ENCODE data around the gene REN. TPM values are rescaled to one million over a fixed set of nuclear protein-coding genes. Genes with fewer than 3 reads are reported as not detected.

The REN gene
- total and polyA plus RNA-seq, 7 donors: not detected

- DNase-seq (no peak), ATAC-seq (peak in 2 of 4 donors; percentile 27 to 51)
- H3K9me3 ChIP-seq: no peaks in the 10 kb centered on the region
- H3K36me3 ChIP-seq (ENCODE audit: insufficient read depth in 1 of 2, low read depth in 1 of 2): peaks cover 0 to 12% of the 10 kb centered on the region in 2 donors
- intact Hi-C loops (cut with DNase I): no loop called here
- H3K4me3 ChIP-seq: no peak overlapping the region
- H3K27me3 ChIP-seq (ENCODE audit: insufficient read depth in 3 of 3, low read length in 2 of 3): no peaks in the 10 kb centered on the region
- H3K27ac ChIP-seq: no peak overlapping the region
- H3K4me1 ChIP-seq: peaks cover 30% of the 10 kb centered on the region
- WGBS, 3 donors: 54 to 78% (median 57%) methylated on average over 5 of the region's 5 CpGs
- TF ChIP-seq, protein P1, sequence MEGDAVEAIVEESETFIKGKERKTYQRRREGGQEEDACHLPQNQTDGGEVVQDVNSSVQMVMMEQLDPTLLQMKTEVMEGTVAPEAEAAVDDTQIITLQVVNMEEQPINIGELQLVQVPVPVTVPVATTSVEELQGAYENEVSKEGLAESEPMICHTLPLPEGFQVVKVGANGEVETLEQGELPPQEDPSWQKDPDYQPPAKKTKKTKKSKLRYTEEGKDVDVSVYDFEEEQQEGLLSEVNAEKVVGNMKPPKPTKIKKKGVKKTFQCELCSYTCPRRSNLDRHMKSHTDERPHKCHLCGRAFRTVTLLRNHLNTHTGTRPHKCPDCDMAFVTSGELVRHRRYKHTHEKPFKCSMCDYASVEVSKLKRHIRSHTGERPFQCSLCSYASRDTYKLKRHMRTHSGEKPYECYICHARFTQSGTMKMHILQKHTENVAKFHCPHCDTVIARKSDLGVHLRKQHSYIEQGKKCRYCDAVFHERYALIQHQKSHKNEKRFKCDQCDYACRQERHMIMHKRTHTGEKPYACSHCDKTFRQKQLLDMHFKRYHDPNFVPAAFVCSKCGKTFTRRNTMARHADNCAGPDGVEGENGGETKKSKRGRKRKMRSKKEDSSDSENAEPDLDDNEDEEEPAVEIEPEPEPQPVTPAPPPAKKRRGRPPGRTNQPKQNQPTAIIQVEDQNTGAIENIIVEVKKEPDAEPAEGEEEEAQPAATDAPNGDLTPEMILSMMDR (IDR thresholded peaks at IDR 0.05): no peak
Measured at GRCh38 chr1:204110894-204111633, 55.1 kb downstream of the REN start.

DNA sequence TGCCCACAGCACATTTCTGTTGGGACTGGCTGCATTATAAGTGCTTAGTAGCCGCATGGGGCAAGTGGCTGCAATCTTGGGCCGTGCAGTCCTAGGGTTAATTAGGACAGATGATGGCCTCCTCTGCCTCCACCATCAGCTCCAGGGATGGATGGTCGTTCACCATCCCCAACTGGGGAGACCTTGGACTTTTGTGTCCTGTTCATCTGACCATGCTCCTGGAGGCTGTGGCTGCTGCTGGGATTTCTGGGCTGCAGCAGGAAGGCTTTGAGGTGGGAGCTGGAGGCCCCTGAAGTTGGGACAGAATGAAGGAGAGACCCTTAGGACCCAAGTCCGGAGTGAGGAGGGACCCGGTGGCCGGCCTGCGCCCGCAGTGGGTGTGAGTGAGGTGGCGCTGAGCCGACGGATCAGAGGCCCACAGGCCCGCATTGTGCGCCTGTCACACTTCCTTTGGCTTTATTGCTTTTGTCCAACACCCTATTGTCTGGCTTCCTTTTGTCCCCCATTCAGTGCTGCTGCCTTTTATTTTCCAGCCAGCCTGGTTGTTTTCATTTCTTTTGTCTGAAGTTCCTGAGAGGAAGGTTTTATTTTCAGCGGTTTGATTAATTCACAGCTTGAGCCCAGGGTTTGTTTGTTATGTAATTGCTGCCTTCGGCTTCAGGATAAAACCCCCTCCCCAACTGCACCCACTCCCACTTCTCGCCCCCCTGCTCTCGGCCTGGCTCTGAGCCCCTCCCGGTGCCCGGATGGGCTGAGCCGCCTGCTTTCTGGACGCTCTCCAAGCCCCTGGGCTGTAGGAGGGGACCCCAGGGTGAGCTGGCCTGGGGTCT is 57.6 kb downstream of the REN start:
- DNase-seq: no peak
- TF ChIP-seq, protein P1 (IDR thresholded peaks at IDR 0.05): no peak
- WGBS, 3 donors: 50 to 61% (median 55%) methylated on average over 21 of the region's 21 CpGs

DNA sequence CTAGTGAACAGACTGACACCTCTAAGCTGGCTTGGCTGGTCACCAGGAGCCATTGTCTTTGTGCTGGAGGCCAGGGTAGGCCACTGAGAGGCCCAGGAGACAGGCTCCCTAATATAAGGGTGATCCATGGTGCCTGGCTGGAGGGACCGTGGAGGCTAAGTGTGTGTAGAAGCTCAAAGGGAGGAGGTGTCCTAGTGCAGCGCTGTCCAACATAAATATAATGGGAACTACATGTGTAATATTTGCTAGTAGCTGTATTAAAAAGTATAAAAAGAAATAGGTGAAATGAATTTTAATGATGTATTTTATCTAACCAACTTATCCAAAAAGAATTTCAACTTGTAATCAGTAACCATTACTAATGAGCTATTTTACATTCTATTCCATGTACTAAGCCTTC is 58.2 kb downstream of the REN start:
- intact Hi-C loops (cut with DNase I): no loop called here
- Histone ChIP-seq H3K4me1 (peaks cover 50% of the 10 kb centered on the region), H3K27ac (no peak overlapping the region), H3K27me3 (ENCODE audit: insufficient read depth in 3 of 3, low read length in 2 of 3) (no peaks in the 10 kb centered on the region), H3K36me3 (ENCODE audit: insufficient read depth in 1 of 2, low read depth in 1 of 2) (no peaks in the 10 kb centered on the region), H3K4me3 (no peak overlapping the region), H3K9me3 (no peaks in the 10 kb centered on the region)
- DNase-seq: no peak
- TF ChIP-seq, protein P1 (IDR thresholded peaks at IDR 0.05): no peak
- ATAC-seq: no peak
- 83 to 85% (median 85%) methylated on average over 2 of the region's 2 CpGs for WGBS, 3 donors

More for the DNA sequence above, 57.6 kb downstream of the REN start:
- no peak overlapping the region for H3K27ac ChIP-seq
- no peaks in the 10 kb centered on the region for H3K27me3 ChIP-seq (ENCODE audit: insufficient read depth in 3 of 3, low read length in 2 of 3)
- H3K4me3 ChIP-seq: no peak overlapping the region
- H3K9me3 ChIP-seq: no peaks in the 10 kb centered on the region
- intact Hi-C loops (cut with DNase I): no loop called here
- peaks cover 45% of the 10 kb centered on the region for H3K4me1 ChIP-seq
- no peaks in the 10 kb centered on the region for H3K36me3 ChIP-seq (ENCODE audit: insufficient read depth in 1 of 2, low read depth in 1 of 2)
- no peak for ATAC-seq

- Histone ChIP-seq H3K27ac (no peak overlapping the region), H3K4me1 (peaks cover 61% of the 10 kb centered on the region), H3K36me3 (ENCODE audit: insufficient read depth in 1 of 2, low read depth in 1 of 2) (no peaks in the 10 kb centered on the region), H3K4me3 (no peak overlapping the region), H3K9me3 (no peaks in the 10 kb centered on the region), H3K27me3 (ENCODE audit: insufficient read depth in 3 of 3, low read length in 2 of 3) (no peaks in the 10 kb centered on the region)
- TF ChIP-seq, protein P1 (IDR thresholded peaks at IDR 0.05): no peak
- WGBS, 3 donors: 96 to 100% (median 99%) methylated on average over 1 of the region's 1 CpG
- intact Hi-C loops (cut with DNase I): no loop called here
- ATAC-seq (no peak), DNase-seq (no peak)
Measured at GRCh38 chr1:204106825-204107224, 59.3 kb downstream of the REN start.

Data from psoas muscle (tissue), 8 donors.